Purkinje cell (primary cell): ENCODE measurements around the gene ZNF600. TPM values are rescaled to one million over a fixed set of nuclear protein-coding genes. Genes with fewer than 3 reads are reported as not detected.

ENCODE experiments used
- polyA plus RNA-seq: library from polyadenylated mRNA; unstranded; fragments of >200 nt; fragmentation: Nextera tagmentation; gene quantifications from 2 replicates; pipeline ENCODE4 v1.2.1, GENCODE V29; 2014

The ZNF600 gene
- 0.93 and 4.1 TPM in 2 replicates for polyA plus RNA-seq

DNA sequence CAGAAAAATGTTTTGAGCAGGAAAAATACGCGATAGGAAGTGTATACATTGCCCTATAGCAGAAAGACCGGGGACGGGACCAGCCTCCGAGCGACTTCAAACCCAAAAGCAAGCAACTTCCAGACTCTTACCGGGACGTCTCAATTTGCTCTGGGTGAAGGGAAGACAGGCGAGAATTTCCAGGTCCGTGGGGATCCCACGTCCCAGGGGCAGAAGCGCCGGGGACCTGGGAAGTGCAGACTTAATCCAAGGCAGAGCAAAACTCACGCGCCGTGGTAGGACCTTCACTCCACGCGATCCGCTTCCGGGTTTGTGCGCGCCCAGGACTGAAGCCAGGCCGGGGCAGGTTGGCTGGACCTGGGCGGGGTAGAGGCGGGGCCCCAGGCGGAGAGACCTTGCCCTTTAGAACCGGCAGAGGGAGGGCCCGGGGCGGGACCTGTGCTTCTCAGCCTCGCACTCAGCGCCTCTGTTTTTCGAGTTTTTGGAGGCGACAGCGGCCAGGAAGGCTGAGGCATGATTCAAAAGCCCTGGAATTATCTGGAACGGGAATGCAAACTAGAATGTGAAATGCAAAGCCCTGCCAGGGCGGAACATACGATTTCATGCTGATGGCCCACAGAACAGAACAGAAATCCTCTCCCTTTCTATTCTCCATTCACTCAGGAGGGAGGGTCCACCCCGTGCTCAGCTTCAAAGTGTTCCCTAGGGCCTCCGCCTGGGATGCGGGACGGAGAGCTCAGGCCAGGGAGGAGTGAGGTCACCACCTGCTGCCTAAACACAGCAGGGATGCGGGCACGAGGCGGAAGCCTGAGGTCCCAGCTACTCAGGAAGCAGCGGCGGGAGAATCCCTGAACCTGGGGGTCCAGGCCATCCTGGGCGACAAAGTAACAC is at the start of gene ZNF600:
TSS of gene ZNF600 (minus strand) at position 328 of the 891 bp plus-strand sequence. CDS start 7,903 bp downstream, outside the sequence.

DNA sequence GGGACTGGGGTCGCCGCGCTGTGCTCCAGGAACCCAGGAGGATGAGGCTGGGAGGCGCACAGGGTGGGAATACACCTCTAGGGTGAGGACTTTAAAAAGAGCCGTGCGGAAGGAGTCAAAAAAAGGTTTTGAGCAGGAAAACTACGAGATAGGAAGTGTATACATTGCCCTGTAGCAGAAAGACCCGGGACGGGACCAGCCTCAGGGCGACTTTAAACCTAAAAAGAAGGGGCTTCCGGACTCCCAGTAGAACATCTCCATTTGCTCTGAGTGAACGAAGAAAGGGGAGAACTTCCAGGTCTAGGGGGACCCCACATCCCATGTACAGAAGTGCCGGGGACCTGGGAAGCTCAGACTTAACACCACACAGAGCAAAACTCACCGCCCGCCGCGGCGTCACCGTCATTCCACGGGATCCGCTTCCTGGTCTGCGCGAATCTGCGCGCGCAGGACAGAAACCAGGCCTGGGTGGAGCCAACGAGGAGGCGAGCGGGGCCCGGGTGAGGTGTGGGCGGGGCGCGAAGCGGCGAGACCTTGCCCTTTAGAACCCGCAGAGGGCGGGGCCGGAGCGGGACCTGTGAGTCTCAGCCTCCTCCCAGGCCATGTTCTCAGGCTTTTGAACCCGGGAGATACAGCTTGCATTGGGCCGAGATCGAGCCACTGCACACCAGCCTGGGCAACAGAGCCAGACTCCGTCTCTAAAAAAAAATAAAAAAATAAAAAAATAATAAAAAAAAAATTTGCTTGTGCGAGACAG is 34.8 kb upstream of the ZNF600 start, which contains the start of gene ZNF28:
TSS of gene ZNF28 (minus strand) at position 430 of the 757 bp plus-strand sequence. CDS start 3,675 bp downstream, outside the sequence.

DNA sequence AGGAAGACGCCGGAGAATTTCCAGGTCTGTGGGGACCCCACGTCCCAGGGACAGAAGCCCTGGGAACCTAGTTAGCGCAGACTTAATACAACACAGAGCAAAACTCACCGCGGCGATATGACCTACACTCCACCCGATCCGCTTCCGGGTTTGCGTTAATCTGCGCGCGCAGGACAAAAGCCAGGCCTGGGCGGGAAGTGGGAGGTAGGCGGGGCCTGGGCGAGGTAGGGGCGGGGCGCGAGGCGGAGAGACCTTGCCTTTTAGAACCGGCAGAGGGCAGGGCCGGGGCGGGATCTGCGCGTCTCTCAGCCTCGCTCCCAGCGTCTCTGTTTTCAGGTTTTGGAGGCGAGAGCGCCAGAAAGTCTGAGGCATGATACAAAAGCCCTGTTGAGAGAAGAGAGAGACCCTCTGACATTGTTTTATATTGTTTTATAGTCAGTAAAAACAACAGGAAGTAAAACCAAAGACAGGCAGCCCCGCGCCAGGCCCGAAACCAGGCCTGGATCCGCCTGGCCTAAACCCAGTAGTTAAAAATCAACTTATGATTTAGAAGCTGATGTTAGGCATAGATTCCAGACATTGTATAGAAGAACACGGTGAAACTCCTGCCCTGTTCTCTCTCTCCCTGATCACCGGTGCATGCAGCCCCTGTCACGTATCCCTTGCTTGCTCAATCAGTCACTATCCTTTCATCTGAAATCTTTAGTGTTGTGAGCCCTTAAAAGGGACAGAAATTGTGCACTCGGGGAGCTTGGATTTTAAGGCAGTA is 51.5 kb downstream of the ZNF600 start, which contains the start of gene ZNF611:
TSS of gene ZNF611 (minus strand) at position 152 of the 769 bp plus-strand sequence. CDS start 19,150 bp downstream, outside the sequence.

Other genes starting within 250 kb of the ZNF600 start
- 2.8 and 6.1 TPM in 2 replicates for gene ZNF701, start 216.5 kb downstream of the ZNF600 start, polyA plus RNA-seq
- 22.7 and 34.3 TPM in 2 replicates for gene ZNF83, start 148.4 kb downstream of the ZNF600 start, polyA plus RNA-seq
- 3.1 and 5.0 TPM in 2 replicates for gene ZNF611, start 51.7 kb downstream of the ZNF600 start, polyA plus RNA-seq
- gene ZNF28, start 34.8 kb upstream of the ZNF600 start, polyA plus RNA-seq, result 4.6 and 6.3 TPM in 2 replicates
- 4.8 and 10.1 TPM in 2 replicates for gene ZNF468, start 70.8 kb upstream of the ZNF600 start, polyA plus RNA-seq
- 4.9 and 10.2 TPM in 2 replicates for gene ZNF320, start 110.8 kb upstream of the ZNF600 start, polyA plus RNA-seq
- 0.38 TPM in 1 of 2 replicates, not detected in the other for gene ZNF888, start 136.6 kb upstream of the ZNF600 start, polyA plus RNA-seq
- 1.2 and 7.5 TPM in 2 replicates for gene ZNF816, start 176.1 kb upstream of the ZNF600 start, polyA plus RNA-seq
- not detected in 2 replicates for gene ERVV-1, start 227.1 kb upstream of the ZNF600 start, polyA plus RNA-seq